Measurements from ENCODE around the gene HTT. TPM values are rescaled to one million over a fixed set of nuclear protein-coding genes. Genes with fewer than 3 reads are reported as not detected.

HTT gene
- total and polyA plus RNA-seq, 9 donors: 16.5 to 29.6 (median 22.2) TPM

- Histone ChIP-seq H3K36me3 (ENCODE audit: control insufficient read depth, insufficient read depth, low read length) (no peaks in the 10 kb centered on the region), H3K27me3 (ENCODE audit: control insufficient read depth, insufficient read depth, low read length) (no peaks in the 10 kb centered on the region), H3K9me3 (replicated peaks; ENCODE audit: control insufficient read depth, low read depth, low read length) (no peaks in the 10 kb centered on the region), H3K27ac (ENCODE audit: low read length) (no peak overlapping the region), H3K4me3 (ENCODE audit: low read length) (no peak overlapping the region), H3K4me1 (ENCODE audit: control insufficient read depth, insufficient read depth, low read length) (no peaks in the 10 kb centered on the region)
- DNase-seq: no peak
- WGBS (ENCODE audit: insufficient coverage): 72% methylated on average over 4 of the region's 6 CpGs
Observed at GRCh38 chr4:3067473-3068001, 6.9 kb upstream of the HTT start.

- Histone ChIP-seq H3K4me3 (ENCODE audit: low read length) (no peak overlapping the region), H3K27ac (ENCODE audit: low read length) (no peak overlapping the region), H3K4me1 (ENCODE audit: control insufficient read depth, insufficient read depth, low read length) (peaks cover 6% of the 10 kb centered on the region), H3K9me3 (replicated peaks; ENCODE audit: control insufficient read depth, low read depth, low read length) (no peaks in the 10 kb centered on the region), H3K36me3 (ENCODE audit: control insufficient read depth, insufficient read depth, low read length) (no peaks in the 10 kb centered on the region), H3K27me3 (ENCODE audit: control insufficient read depth, insufficient read depth, low read length) (no peaks in the 10 kb centered on the region)
- DNase-seq: no peak
- 64% methylated on average over 14 of the region's 16 CpGs for WGBS (ENCODE audit: insufficient coverage)
Observed at GRCh38 chr4:3069661-3070199, 4.8 kb upstream of the HTT start.

GRCh38 chr4:3070709-3071500 lies 3.6 kb upstream of the HTT start:
- no peaks in the 10 kb centered on the region for H3K9me3 ChIP-seq (replicated peaks; ENCODE audit: control insufficient read depth, low read depth, low read length)

GRCh38 chr4:3071811-3072210 lies 2.7 kb upstream of the HTT start:
- Histone ChIP-seq H3K9me3 (replicated peaks; ENCODE audit: control insufficient read depth, low read depth, low read length) (no peaks in the 10 kb centered on the region), H3K27me3 (ENCODE audit: control insufficient read depth, insufficient read depth, low read length) (no peaks in the 10 kb centered on the region), H3K36me3 (ENCODE audit: control insufficient read depth, insufficient read depth, low read length) (no peaks in the 10 kb centered on the region), H3K27ac (ENCODE audit: low read length) (no peak overlapping the region), H3K4me3 (ENCODE audit: low read length) (no peak overlapping the region), H3K4me1 (ENCODE audit: control insufficient read depth, insufficient read depth, low read length) (peaks cover 11% of the 10 kb centered on the region)
- peak; percentile 22 for DNase-seq
- 83% methylated on average over 5 of the region's 7 CpGs for WGBS (ENCODE audit: insufficient coverage)

More at GRCh38 chr4:3070709-3071500, 3.6 kb upstream of the HTT start:
- no peak overlapping the region for H3K4me3 ChIP-seq (ENCODE audit: low read length)
- H3K27me3 ChIP-seq (ENCODE audit: control insufficient read depth, insufficient read depth, low read length): no peaks in the 10 kb centered on the region
- WGBS (ENCODE audit: insufficient coverage): 90% methylated on average over 2 of the region's 3 CpGs
- H3K4me1 ChIP-seq (ENCODE audit: control insufficient read depth, insufficient read depth, low read length): peaks cover 9% of the 10 kb centered on the region
- DNase-seq: no peak
- H3K27ac ChIP-seq (ENCODE audit: low read length): no peak overlapping the region
- H3K36me3 ChIP-seq (ENCODE audit: control insufficient read depth, insufficient read depth, low read length): no peaks in the 10 kb centered on the region

- H3K36me3 ChIP-seq (ENCODE audit: control insufficient read depth, insufficient read depth, low read length): no peaks in the 10 kb centered on the region
- WGBS (ENCODE audit: insufficient coverage): 11% methylated on average over 34 of the region's 54 CpGs
- no peak for DNase-seq
- H3K27me3 ChIP-seq (ENCODE audit: control insufficient read depth, insufficient read depth, low read length): no peaks in the 10 kb centered on the region
- H3K27ac ChIP-seq (ENCODE audit: low read length): peak overlapping the region; percentile 25
- H3K9me3 ChIP-seq (replicated peaks; ENCODE audit: control insufficient read depth, low read depth, low read length): no peaks in the 10 kb centered on the region
- H3K4me3 ChIP-seq (ENCODE audit: low read length): peak overlapping the region; percentile 56
- H3K4me1 ChIP-seq (ENCODE audit: control insufficient read depth, insufficient read depth, low read length): peaks cover 11% of the 10 kb centered on the region
Observed at GRCh38 chr4:3073158-3074077, 1.1 kb upstream of the HTT start.

- no peaks in the 10 kb centered on the region for H3K9me3 ChIP-seq (replicated peaks; ENCODE audit: control insufficient read depth, low read depth, low read length)
- no peaks in the 10 kb centered on the region for H3K27me3 ChIP-seq (ENCODE audit: control insufficient read depth, insufficient read depth, low read length)
- peaks cover 11% of the 10 kb centered on the region for H3K4me1 ChIP-seq (ENCODE audit: control insufficient read depth, insufficient read depth, low read length)
- H3K4me3 ChIP-seq (ENCODE audit: low read length): peak overlapping the region; percentile 88
- peak overlapping the region; percentile 96 for H3K27ac ChIP-seq (ENCODE audit: low read length)
- no peaks in the 10 kb centered on the region for H3K36me3 ChIP-seq (ENCODE audit: control insufficient read depth, insufficient read depth, low read length)
- peak; percentile 85 for DNase-seq
- WGBS (ENCODE audit: insufficient coverage): under 1% methylated on average over 36 of the region's 60 CpGs
Observed at GRCh38 chr4:3074846-3075651, 568 bp downstream of the HTT start.

GRCh38 chr4:3075652-3075981 lies 1.1 kb downstream of the HTT start:
- Histone ChIP-seq H3K36me3 (ENCODE audit: control insufficient read depth, insufficient read depth, low read length) (no peaks in the 10 kb centered on the region), H3K9me3 (replicated peaks; ENCODE audit: control insufficient read depth, low read depth, low read length) (no peaks in the 10 kb centered on the region), H3K4me1 (ENCODE audit: control insufficient read depth, insufficient read depth, low read length) (peaks cover 11% of the 10 kb centered on the region), H3K27me3 (ENCODE audit: control insufficient read depth, insufficient read depth, low read length) (no peaks in the 10 kb centered on the region), H3K4me3 (ENCODE audit: low read length) (peak overlapping the region; percentile 88), H3K27ac (ENCODE audit: low read length) (peak overlapping the region; percentile 96)
- no peak for DNase-seq
- WGBS (ENCODE audit: insufficient coverage): 0% methylated on average over 5 of the region's 8 CpGs

GRCh38 chr4:3077796-3078195 lies 3.3 kb downstream of the HTT start:
- Histone ChIP-seq H3K36me3 (ENCODE audit: control insufficient read depth, insufficient read depth, low read length) (no peaks in the 10 kb centered on the region), H3K4me1 (ENCODE audit: control insufficient read depth, insufficient read depth, low read length) (peaks cover 11% of the 10 kb centered on the region), H3K27ac (ENCODE audit: low read length) (no peak overlapping the region), H3K4me3 (ENCODE audit: low read length) (no peak overlapping the region), H3K27me3 (ENCODE audit: control insufficient read depth, insufficient read depth, low read length) (no peaks in the 10 kb centered on the region), H3K9me3 (replicated peaks; ENCODE audit: control insufficient read depth, low read depth, low read length) (no peaks in the 10 kb centered on the region)
- 50% methylated on average over 1 of the region's 2 CpGs for WGBS (ENCODE audit: insufficient coverage)
- peak; percentile 16 for DNase-seq

- Histone ChIP-seq H3K4me1 (ENCODE audit: control insufficient read depth, insufficient read depth, low read length) (peaks cover 5% of the 10 kb centered on the region), H3K4me3 (ENCODE audit: low read length) (no peak overlapping the region), H3K36me3 (ENCODE audit: control insufficient read depth, insufficient read depth, low read length) (no peaks in the 10 kb centered on the region), H3K27ac (ENCODE audit: low read length) (no peak overlapping the region), H3K27me3 (ENCODE audit: control insufficient read depth, insufficient read depth, low read length) (no peaks in the 10 kb centered on the region), H3K9me3 (replicated peaks; ENCODE audit: control insufficient read depth, low read depth, low read length) (no peaks in the 10 kb centered on the region)
- DNase-seq: no peak
- WGBS (ENCODE audit: insufficient coverage): 86% methylated on average over 5 of the region's 6 CpGs
Observed at GRCh38 chr4:3079694-3080123, 5.2 kb downstream of the HTT start.
